Stimulated activated CD8-positive, alpha-beta memory T cell treated with anti-CD3 and anti-CD28 coated beads, Interleukin-12 subunit alpha, Interleukin-12 subunit beta, amount 100 ng/mL, for 1 hour (primary cell): ENCODE measurements around the gene ARHGEF9.
"Not testable (repeated sequence)": the region's sequence is repeated elsewhere in the genome, so short reads cannot be mapped to it uniquely, and the experiment has no call there.

Source experiments
- DNase-seq: peaks from one replicate; pipeline ENCODE4 v3.0.0-alpha.2; 2020; ENCODE audit warnings: low read depth

The ARHGEF9 gene

DNA sequence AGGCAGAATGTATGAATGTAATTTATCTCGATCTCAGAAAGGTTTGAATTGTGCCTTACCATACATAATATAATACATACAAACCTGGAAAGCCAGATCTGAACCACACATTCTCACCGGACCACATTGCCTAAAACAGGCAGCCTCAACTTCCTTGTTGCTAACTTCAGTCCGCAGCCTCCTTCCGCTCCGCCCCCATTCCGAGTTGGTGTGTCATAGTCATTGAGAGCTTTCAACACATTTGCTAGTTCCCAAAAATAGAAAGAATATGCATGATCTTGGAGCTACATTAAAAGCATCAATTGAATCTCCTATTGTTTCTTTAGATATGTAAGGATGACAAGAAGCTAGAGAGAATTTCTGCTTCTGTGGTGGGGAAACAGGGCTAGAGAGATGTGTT, 127.2 kb downstream of the ARHGEF9 start:
- no peak for DNase-seq

DNA sequence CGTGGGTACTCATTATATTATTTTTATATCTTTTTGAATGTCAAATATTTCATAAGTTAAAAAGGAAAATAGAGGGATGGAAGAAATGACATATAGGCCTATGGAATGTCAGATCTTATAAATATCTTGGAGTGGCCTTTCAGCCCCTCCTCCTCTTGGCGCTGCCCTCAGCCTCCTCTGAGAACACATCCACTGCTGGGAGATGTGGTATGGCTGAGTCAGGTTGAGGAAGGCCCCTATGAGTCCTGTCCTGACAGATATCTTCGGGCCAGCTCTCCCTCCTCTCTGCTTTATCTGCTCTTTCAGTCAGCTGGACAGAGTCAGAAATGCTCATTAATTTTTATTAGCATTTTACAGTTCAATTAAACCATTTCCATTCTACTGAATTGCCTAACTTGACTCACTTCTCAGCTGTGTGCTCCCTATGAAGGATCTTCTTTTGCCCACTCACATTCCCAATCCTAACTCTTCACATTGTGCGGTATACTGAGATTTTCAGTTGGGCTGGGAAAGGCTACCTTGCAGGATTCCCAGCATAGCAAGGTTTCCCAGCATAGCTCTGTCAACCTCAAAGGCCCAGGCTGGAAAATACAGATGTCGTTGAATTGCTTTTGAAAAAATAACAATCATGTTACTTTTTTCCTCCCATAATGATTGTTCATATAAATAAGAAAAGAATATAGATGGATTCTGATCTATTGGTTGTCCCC, 128.0 kb downstream of the ARHGEF9 start:
- DNase-seq = no peak

DNA sequence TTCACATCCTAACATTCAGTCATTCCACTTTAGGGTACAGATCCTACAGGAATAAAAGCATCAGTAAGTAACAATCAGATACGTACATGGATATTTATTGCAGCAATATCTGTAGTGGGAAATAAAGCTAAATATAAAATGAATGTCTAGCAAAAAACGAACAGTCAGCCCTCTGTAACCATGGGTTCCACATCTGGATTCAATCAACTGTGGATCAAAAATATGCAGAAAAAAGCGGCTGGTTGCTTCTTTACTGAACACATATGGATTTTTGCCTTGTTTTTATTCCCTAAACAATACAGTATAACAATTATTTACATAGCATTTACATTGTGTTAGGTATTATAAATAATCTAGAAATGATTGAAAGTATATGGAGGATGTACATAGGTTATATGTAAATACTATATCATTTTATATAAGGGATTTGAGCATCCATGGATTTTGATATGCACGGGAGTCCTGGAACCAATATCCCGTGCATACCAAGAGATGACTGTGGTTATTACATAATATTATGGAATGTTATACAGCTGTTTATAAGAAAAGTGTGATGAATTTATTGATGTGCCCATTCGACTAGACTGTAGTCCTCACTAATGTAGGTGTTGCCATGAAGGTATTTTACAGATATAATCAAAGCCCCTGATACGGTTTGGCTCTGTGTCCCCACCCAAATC, 132.8 kb downstream of the ARHGEF9 start:
- DNase-seq = no peak

DNA sequence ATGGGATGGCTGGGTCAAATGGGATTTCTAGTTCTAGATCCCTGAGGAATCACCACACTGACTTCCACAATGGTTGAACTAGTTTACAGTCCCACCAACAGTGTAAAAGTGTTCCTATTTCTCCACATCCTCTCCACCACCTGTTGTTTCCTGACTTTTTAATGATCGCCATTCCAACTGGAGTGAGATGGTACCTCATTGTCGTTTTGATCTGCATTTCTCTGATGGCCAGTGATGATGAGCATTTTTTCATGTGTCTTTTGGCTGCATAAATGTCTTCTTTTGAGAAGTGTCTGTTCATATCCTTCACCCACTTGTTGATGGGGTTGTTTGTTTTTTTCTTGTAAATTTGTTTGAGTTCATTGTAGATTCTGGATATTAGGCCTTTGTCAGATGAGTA, 139.3 kb downstream of the ARHGEF9 start:
- DNase-seq = not testable (repeated sequence)

DNA sequence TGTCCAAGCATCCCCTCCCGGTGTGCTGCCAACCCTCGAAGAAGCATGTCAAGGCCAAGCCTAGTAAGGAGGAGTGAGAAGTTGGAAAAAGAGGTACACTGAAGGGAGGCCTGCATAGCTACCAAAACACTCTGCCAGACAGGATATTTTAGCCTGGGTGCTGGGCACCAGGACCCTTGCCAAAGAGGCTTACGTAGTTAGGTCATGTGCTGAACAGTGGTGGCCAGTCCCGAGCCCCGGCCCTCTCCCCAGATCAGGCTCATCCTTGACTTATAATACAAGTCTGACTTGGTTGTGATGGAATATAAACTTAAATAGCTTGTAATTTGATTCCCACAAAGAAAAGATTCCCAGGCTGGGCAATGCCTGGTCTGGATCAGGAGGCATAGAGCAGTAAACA, 149.3 kb downstream of the ARHGEF9 start:
- DNase-seq = no peak

DNA sequence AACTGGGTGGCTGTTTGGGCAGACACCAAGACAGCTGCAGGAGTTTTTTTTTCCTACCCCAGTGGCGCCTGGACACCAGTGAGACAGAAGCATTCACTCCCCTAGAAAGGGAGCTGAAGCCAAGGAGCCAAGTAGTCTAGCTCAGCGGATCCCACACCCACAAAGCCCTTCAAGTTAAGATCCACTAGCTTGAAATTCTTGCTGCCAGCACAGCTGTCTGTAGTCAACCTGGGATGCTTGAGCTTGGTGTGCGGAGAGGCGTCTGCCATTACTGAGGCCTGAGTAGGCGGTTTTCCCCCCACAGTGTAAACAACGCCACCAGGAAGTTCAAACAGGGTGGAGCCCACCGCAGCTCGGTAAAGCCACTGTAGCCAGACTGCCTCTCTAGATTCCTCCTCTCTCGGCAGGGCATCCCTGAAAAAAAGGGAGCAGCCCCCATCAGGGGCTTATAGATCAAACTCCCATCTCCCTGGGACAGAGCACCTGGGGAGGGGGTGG, 171.4 kb downstream of the ARHGEF9 start:
- no peak for DNase-seq

DNA sequence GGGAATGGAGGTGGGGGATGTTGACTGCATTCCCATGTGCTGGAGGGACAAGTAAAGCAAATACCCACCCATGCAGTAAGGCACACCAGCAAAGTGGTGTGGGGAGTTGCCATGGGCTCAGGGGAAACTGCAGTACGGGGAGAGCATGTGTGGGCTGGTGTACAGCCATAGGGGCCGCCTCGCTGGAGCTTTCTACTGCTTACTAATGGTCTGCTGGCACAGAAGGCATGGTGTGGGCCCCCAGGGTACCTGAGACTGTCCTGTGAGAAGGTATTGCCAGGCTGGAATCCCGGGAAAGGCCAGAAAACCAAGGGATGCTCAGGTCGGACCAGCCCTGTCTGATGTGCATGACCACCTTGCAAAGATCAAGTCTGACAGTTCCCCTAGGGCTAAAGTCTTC, 199.1 kb downstream of the ARHGEF9 start:
- DNase-seq = no peak
